Activated effector memory CD4-positive, alpha-beta T cell treated with Interleukin-2 at 50 U/mL for 16 hours (primary cell): ENCODE data around the gene CTRB2.
"Not testable (repeated sequence)": the region's sequence is repeated elsewhere in the genome, so short reads cannot be mapped to it uniquely, and the experiment has no call there.

ENCODE experiments used
- DNase-seq: peaks from one replicate; pipeline ENCODE4 v3.0.0-alpha.2; 2020

Gene CTRB2

GRCh38 chr16:75206749-75207451 lies at the start of gene CTRB2:
CTRB2 (minus strand) TSS chr16:75207161; CDS start chr16:75207141, 20 bp downstream.
- DNase-seq, result no peak

GRCh38 chr16:75256059-75256571 lies 49.2 kb upstream of the CTRB2 start:
- DNase-seq, result no peak

GRCh38 chr16:75254359-75254837 lies 47.4 kb upstream of the CTRB2 start:
- DNase-seq, result no peak

DNA sequence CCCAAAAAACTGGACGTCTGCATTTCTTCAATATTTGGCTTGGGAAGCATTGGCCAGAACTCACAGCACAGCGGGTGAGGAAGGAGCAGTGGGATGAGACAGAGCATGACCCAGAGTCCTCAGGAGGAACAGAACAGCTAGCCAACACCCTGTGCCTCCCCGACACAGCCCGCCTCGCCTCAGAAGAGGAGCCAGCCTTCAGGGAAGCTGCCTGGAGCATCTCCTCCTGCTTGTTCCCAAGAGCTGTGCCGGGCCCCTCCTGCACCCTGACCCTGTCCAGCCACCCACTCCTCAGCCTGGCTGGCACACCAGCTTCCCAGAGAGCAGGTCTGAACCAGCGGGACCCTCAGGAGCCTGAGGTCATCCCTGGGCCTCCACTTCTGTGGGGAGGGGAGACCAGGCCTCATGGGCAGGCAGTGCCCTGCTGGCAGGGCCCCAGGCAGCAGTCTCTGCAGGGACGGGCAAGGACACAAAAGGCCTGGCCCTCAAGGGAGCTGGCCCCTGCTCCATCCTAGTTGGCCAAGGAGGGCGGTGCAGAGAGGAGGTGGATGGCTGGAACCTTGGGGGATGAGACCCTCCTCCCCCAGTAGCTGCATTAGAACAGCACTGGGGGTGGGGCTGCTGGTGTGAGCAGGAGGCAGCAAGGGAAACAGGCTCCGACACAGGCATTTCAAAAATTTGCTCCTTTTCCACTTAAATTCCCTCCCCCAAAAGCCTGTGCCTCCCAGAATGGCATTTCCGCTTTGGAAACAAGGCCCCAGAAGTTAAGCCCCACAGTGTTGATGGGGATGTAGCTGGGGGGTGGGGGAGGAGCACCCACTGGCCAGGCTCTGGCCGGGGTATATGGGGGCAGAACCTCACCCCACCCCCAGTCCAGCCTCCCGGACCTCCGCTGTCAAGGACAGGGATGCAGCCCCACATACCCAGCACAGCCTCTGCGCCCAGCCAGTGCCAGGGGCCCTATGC lies 46.3 kb upstream of the CTRB2 start:
- no peak for DNase-seq

DNA sequence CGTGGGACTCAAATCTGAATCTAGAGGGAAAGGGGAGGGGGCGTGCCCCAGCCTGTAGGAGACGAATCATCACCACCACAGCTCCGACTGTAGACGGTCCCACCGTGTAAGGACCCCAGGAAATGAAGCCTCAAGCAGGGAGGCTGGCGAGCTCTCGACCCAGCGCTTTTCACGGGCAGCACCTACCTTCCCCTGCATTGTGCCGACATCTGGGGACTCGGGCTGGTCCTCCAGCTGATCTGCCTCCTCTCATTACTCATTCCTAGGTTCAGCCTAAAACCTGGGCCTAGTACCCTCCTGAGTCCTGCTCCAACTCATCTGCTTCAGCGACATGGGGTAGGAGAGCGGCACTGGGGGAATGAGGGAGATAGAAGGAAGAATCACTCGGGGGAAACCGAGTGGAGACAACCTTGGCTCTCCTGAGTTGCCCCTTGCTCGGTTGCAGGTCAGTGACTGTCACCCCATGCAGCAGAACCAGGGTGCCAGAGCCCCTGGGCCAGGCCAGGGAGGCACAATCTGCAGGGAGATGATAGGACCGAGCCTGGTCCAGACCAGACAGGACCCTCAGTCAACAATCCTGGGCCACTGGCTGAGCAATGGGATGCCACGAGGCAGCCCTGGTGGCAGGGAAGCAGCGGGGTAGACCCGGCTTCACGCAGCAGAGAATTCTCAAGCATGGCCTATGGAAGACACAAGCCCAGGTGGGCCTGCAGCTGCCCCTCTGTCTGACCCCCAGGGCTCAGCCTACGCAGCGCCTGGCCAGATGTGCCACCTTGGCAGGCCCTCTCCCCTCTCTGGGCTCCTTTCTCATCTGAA lies 45.3 kb upstream of the CTRB2 start:
- DNase-seq, result no peak

DNA sequence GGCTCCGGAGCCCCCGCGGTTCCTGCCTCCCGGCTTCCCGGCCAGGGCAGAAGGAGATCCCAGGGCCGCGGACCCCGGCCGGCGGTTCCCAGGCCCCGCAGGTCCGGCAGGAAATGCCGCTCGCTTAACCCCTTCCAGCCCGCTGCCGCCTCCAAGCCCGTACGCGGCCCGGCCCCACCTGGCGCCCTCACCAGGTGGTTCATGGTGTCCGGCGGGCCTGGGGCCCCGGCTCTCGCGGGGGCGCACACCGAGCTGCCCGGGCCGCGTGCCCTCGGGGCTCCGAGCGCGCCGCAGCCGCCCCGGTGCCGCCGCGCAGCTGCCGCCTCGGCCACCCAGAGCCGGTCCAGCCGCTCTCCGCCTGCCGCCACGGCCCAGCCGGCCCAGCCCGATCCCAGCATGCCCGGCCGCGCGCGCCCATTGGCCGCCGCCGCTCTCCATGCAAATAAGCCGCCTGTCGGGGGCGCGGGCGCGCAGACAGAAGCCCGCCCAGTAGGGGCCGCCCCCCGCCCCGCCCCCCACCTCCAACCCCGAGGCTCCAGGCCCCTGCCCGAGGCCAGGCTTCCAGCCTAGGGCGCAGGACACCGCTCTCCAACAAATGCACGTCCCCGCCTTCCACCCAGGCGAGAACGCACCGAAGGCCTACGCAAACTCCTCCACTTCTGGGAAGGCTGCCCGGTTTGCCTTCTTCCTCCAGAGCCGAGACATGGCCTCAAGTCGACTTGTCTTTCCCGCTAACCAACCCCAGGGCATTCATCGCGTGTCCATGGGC lies 44.5 kb upstream of the CTRB2 start, which contains the start of gene BCAR1:
TSS of gene BCAR1 (minus strand) at position 345 of the 769 bp plus-strand sequence. CDS start at position 203, 142 bp downstream.
- DNase-seq, result no peak

- no peak for DNase-seq
These were observed 43.9 kb upstream of the CTRB2 start for GRCh38 chr16:75250809-75251279.

DNA sequence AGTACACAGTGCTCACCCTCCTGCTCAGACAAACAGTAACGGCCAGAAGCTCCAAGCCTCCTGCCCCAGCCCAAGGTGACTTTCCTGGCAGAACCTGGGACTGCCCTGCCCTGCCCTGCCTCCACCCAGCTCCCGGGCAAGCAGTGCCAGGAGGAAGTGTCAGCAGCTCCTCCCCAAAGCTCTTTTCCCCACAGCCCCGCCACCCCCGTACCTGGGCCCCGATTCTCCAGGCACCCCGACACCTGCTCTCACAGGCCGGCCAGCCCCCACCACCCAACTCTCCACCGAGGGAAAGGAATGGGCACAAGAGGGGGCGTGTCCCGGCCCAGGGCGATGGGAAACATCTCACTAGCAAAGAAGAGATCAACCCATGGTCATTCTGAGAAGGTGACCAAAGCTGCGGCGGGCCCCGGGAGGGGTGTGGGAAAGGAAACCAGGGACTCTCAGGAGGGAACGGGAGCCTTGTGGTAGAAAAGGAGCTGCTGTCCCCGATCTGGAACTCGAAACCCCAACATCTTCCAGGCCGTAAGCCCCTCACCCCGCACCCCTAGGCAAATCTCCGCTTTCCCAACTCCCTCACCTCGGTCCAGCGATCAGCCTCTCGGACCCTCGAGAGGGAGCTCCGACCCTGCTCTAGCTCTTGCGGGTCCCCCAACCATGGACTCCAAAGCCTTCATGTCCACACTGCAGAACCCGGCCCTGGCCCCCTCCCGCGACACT lies 43.3 kb upstream of the CTRB2 start:
- DNase-seq, result no peak

- no peak for DNase-seq
These were observed 42.5 kb upstream of the CTRB2 start for GRCh38 chr16:75249441-75249840.

DNA sequence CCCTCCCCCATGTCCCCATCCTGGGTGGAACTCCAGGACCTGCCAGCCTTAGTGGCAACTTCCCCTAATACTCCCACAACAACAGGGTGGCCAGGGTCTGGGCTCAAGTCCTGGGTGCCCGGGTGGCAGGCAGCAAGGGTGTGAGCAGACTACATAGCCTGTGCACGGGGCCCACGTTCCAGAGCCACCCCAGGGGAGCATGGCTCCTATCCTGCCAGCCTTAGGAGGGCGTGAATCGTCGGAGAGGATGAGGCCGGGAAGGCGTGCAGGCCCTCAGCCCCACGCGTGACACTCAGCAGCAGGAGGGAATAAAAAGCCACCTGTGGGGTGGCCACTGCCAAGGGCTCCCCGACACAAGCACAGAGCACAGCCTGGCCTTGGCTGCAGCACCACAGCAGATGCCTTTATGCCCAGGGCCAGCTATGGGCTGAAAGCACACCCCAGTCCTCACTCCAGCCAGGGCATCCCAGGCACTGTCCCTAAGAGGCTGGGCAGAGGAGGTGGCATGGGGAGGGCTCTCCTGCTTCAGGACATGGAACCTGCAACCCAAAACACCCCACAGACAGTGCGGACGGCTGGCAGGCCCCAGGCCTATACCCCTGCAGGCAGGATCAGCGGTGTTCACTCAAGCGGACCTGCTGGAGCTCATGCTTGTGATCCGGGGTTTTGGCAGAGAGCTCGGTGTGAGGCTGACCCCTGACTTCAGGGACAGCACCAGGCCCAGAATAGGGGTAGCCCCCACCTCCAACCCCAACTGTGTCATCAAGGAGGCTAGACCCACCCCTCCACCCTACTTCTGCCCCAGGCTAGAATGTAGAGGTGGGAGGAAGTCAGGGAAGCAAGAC lies 41.8 kb upstream of the CTRB2 start:
- DNase-seq, result no peak

GRCh38 chr16:75248142-75248535 lies 41.2 kb upstream of the CTRB2 start:
- DNase-seq, result no peak

GRCh38 chr16:75247249-75247648 lies 40.3 kb upstream of the CTRB2 start:
- DNase-seq, result no peak

- DNase-seq, result no peak
These were observed 39.7 kb upstream of the CTRB2 start for GRCh38 chr16:75246504-75247205.

GRCh38 chr16:75244844-75245758 lies 38.1 kb upstream of the CTRB2 start:
- DNase-seq, result no peak

GRCh38 chr16:75244225-75244809 lies 37.4 kb upstream of the CTRB2 start:
- no peak for DNase-seq

DNA sequence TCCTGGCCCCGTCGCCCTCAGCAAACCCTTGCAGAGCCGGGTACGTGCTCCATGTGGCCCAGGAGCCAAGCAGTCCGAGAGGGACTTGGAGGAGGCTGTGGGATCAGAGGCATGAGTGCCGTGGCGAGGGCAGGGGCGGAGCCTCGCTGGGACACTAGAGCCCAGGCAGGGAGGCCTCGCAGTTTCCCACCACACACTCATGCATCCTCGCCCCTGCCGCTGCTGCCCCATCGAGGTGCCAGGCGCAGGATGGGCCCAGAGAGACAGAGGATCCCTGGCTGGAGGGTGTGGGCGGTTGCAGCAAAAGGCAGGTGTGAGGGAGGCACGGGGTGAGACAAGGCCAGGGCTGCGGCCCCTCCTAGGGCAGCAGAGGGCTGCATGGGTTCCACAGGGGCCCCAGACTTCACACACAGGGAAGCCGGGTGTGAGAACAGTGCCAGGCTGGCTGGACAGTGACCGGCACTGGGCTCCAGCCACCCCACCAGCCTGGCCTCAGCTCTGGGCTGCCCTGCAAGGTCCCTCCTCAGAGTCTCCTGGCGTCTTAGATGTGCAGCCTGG lies 36.8 kb upstream of the CTRB2 start:
- DNase-seq, result no peak

- DNase-seq, result not testable (repeated sequence)
These were observed 35.6 kb upstream of the CTRB2 start for GRCh38 chr16:75242436-75243078.
